Coronary artery (tissue), 2 donors: ENCODE measurements around the gene SDS.

ENCODE experiments used
- DNase-seq: peaks from one replicate; pipeline ENCODE4 v3.0.0-alpha.2; 2017; ENCODE audit warnings: low spot score
- H3K27ac ChIP-seq, 2 donors: fragments of 200-600 bp; sonication (generic); one replicate each; pipeline ENCODE4 v1.5.1; 2016 to 2019
- H3K4me3 ChIP-seq: fragments of 200-600 bp; sonication (generic); 2 replicates; pipeline ENCODE4 v1.5.1; 2016; ENCODE audit warnings: mild to moderate bottlenecking, moderate library complexity
- TF ChIP-seq, protein P1 (sequence below): fragments of 200-600 bp; sonication (generic); IDR thresholded peaks from one replicate; pipeline ENCODE4 v1.5.1; 2019; ENCODE audit warnings: antibody characterized with exemption

Gene SDS

DNA sequence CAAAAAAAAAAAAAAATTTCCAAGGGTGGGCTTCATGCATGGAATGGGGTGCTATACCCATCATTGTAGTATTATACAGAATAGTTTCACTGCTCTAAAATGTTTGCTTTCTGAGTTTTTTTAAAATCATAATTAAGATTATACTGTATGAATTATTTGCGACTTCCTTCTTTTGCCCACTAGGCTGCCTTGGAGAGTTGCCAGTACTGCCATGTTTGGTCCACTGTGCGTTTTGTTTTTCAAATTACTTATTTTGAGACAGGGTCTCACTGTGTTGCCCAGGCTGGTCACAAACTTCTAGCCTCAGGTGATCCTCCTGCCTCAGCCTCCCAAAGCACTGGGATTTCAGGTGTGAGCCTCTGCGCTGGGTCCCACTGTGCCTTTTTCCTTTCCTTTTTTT lies 25.4 kb downstream of the SDS start:
- Histone ChIP-seq H3K4me3 (no peak overlapping the region), H3K27ac (no peak overlapping the region)
- DNase-seq, result no peak
- TF ChIP-seq, protein P1, sequence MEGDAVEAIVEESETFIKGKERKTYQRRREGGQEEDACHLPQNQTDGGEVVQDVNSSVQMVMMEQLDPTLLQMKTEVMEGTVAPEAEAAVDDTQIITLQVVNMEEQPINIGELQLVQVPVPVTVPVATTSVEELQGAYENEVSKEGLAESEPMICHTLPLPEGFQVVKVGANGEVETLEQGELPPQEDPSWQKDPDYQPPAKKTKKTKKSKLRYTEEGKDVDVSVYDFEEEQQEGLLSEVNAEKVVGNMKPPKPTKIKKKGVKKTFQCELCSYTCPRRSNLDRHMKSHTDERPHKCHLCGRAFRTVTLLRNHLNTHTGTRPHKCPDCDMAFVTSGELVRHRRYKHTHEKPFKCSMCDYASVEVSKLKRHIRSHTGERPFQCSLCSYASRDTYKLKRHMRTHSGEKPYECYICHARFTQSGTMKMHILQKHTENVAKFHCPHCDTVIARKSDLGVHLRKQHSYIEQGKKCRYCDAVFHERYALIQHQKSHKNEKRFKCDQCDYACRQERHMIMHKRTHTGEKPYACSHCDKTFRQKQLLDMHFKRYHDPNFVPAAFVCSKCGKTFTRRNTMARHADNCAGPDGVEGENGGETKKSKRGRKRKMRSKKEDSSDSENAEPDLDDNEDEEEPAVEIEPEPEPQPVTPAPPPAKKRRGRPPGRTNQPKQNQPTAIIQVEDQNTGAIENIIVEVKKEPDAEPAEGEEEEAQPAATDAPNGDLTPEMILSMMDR, result no peak

DNA sequence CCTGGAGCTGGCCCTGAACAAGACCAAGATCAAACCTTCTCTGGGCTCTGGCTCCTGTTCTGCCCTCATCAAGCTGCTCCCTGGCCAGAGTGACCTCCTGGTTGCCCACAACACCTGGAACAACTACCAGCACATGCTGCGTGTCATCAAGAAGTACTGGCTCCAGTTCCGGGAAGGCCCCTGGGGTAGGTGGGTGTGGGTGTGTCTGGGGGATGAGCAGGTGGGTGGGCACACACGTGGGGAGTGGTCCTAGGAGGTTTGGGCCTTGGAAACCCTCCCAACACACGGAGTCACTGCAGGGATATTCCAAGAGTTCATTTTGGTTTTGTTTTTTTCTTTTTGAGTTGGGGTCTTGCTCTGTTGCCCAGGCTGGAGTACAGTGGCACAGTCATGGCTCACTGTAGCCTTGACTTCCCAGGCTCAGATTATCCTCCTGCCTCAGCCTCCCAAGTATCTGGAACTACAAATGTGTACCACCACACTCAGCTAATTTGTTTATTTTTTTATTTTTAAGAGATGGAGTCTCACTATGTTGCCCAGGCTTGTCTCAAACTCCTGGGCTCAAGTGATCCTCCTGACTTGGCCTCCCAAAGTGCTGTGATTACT lies 28.8 kb downstream of the SDS start:
- H3K4me3 ChIP-seq, result no peak overlapping the region
- TF ChIP-seq, protein P1, result no peak
- no peak overlapping the region for H3K27ac ChIP-seq
- no peak for DNase-seq

DNA sequence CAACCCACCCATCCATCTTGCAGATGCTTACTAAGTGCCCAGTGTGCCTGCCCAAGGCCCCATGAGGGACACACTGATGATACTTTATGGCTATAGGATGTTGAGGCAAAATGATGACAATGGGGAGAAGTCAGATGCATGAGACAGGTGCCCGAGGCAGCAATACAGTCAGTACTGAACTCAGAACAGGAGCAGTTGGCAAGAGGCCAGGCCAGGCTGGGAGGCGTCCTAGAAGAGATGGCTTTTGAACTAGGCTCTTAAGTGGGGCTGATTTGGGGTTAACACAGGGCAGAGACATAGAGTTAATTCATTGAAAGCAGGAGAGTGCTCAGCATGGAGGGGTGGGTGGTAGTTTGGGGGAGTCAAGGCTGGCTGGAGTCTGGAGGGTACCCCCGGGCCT lies 29.7 kb downstream of the SDS start:
- Histone ChIP-seq H3K27ac (no peak overlapping the region), H3K4me3 (no peak overlapping the region)
- TF ChIP-seq, protein P1, result no peak
- no peak for DNase-seq

DNA sequence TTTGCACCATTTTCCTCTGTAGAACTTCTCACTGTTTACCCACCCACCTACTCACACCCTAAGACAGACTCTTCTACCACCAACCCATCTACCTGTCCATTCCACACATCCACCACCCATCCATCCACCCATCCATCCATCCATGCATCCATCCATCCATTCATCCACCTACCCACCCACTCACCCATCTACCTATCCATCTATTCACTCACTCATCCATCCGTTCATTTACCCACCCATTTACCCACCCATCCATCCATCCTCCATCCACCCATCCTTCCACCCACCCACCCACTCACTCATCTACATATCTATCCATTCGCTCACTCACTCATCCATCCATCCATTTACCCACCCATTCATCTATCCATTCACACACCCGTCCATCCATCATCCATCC lies 30.2 kb downstream of the SDS start:
- DNase-seq, result no peak
- Histone ChIP-seq H3K4me3 (no peak overlapping the region), H3K27ac (no peak overlapping the region)
- TF ChIP-seq, protein P1, result no peak

DNA sequence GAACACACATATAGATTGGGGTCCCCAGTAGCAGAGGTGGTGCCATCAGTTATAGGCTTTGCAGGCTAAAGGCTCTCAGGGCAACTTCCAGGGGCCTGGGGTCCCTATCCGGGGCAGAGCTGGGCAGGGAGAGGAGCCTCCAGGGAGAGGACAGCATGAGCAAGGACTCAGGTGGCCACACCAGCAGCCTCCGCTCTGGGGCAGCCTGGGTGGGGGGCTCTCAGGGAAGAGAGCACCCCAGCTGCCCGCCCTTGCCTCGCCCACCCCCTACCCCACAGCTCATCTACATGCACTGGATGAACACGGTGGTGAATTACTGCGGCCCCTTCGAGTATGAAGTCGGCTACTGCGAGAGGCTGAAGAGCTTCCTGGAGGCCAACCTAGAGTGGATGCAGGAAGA lies 31.3 kb downstream of the SDS start:
- TF ChIP-seq, protein P1, result no peak
- no peak overlapping the region for H3K27ac ChIP-seq
- H3K4me3 ChIP-seq, result no peak overlapping the region
- DNase-seq, result no peak

DNA sequence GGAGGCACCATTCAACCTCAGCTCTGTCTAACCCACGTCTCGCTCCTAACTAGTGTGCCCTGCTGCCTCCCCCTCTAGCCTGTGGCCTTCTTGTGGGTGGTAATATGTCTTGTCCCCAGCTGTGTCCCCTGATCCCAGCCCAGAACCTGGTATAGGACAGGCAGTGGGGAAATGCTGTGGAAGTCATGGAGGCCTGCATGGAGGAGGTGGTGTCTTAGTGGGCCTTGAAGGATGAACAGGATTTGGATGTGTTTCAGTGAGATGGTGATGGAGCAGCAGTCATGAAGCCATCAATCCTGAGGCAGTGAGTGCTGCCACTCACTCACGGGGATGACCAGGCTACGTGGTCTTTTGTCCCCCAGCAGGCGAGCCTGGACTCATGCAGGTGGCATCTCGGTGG lies 31.9 kb downstream of the SDS start:
- H3K27ac ChIP-seq, result no peak overlapping the region
- DNase-seq, result no peak
- TF ChIP-seq, protein P1, result no peak
- H3K4me3 ChIP-seq, result no peak overlapping the region

DNA sequence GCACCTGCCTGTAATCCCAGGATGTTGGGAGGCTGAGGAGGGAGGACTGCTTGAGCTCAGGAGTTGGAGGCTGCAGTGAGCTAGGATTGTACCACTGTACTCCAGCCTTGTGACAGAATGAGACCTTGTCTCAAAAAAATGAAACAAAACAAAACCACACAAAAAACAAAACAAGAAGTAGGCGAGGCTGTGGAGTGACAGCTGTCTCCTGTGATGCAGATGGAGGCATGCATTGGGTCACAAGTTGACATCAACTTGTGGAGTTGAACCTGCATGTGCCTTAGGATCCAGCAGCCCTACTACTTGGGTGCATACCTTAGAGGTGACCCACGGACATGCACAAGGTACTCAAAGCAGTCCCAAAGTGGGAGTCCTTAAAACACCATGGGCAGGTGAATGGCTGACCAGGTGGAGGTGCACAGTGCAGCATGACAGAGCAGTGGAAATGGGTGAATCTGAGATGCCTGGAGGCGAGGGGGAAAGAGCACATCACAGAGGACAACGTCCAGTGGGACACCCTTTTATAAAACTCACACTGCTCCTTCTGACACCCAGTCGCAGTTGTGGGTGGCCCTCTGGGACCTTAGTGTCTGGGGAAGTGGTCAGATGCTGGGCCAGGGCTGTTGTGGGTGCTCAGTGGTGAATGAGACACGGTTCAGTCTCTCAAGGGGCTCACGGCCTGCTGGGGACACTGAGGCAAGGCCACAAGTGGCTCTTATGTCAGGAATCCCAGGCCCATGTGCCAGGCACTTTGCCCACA lies 32.6 kb downstream of the SDS start:
- Histone ChIP-seq H3K27ac (no peak overlapping the region), H3K4me3 (no peak overlapping the region)
- no peak for DNase-seq
- TF ChIP-seq, protein P1, result no peak
